GM19099 (cell line): ENCODE measurements around the gene CACNA1I.

Experiments
- POLR2A ChIP-seq: IDR thresholded peaks from 3 replicates; pipeline ENCODE4 v1.6.1; 2011; ENCODE audit warnings: low read depth; ENCODE audit not compliant: insufficient read length; ENCODE audit errors: extremely low read depth

Gene CACNA1I

DNA sequence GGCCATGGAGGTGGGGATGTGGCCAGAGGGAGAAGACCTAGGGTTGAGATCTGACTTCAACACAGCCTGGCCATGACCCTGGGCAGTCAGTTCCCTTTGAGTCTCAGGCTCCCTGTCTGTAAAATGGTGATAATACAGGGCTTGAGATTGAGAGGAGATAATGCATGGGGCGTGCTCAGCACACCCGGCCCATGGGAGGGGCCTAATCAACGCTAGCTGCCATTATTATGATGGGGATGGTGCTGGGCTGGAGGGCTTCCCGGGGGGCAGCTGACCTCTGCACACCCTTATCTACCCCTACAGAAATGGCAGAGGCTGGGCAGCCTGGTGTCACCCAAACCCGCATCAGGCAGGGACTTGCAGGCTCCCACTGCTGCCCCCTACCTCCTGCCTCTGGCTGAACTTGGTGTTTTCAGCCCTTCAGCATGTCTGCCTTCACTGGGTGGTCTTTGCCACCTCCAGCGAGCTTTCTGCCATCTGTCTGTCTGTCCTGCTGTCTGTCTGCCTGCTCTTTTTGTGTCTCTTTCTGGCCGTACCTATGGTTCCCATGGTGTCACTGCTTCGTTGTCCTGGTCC lies 84.5 kb downstream of the CACNA1I start:
- TF ChIP-seq POLR2A: no peak

DNA sequence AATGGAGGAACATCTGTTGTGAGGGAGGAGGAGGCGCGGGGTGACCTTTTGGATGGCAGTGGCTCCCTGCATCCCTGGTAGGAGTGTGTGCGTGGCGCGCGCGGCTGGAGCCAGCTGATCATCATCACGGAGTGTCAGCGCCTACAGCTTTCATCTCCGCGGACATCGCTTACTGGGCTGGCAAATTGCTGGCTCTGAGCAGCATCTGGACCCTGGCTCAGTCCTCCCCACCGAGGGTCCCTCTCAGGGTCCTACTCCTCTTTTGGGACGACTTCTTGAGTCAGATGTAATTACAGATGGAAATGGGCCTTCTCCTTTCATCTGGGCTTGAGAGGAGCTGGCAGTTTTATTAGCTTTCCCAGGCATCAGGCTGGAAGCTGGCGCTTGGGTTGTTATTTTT lies 85.3 kb downstream of the CACNA1I start:
- no peak for TF ChIP-seq POLR2A

DNA sequence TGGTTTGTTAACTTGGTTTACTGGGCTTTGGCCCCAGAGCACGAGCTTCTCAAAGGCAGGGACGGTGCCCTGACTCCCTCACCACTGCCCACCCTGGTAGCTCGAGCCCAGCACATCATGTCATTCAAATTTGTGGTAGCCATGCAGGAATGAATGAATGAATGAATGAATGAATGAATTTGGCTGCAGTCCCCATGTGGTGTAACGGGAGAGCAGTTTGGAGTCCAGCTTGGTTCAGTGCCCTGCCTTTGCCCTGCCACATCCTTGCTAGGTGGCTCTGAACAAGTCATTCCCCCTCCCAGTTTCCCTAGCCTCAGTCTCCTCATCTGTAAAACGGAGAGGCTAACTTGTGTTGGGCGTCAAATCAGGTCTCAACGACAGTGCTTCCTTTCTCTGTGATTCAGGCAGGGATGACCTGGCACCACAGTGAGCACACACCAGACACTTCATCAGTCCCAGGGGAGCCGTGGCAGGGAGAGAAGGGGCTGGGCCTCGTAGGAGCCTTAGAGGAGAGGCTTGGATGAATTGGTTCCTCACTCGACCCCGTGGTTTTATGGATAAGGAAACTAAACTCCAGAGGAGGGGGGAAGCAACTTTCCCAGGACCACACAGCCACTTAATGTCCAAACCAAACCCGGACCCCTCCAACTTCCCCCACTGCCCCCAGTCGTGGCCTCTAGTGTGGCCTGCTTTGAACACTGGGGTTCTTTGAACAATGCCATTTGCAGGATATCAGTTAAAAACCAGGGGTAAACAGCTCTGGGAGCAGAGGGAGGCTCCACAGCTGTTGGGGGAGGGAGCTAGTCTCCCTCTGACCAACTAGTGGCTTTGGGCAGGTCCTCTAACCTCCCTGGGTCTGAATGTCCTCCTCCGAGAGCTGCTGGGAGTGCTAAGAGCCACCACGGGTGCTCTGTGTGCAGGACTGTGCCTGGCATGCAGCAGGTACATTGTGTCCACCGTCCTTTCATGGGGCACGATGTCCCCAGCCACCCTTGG lies 86.2 kb downstream of the CACNA1I start:
- TF ChIP-seq POLR2A: no peak

DNA sequence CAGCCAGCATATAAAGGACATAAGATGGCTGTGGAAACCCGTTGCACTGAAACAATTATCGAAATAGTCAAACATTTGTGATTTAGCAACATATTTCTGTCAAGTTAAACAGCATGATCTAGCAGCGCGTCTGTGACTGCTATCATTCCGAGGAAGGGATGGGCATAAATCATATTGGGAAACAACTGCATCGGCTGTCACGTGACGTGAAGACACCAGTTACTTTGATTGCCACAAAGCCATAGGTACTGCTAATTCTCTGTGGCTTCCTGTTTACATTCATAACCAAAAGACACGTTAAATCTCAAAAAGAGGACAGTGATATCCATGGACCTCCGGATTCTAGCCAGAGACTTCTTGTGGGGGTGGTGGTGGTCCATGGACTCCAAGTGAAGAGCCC lies 87.8 kb downstream of the CACNA1I start:
- no peak for TF ChIP-seq POLR2A

DNA sequence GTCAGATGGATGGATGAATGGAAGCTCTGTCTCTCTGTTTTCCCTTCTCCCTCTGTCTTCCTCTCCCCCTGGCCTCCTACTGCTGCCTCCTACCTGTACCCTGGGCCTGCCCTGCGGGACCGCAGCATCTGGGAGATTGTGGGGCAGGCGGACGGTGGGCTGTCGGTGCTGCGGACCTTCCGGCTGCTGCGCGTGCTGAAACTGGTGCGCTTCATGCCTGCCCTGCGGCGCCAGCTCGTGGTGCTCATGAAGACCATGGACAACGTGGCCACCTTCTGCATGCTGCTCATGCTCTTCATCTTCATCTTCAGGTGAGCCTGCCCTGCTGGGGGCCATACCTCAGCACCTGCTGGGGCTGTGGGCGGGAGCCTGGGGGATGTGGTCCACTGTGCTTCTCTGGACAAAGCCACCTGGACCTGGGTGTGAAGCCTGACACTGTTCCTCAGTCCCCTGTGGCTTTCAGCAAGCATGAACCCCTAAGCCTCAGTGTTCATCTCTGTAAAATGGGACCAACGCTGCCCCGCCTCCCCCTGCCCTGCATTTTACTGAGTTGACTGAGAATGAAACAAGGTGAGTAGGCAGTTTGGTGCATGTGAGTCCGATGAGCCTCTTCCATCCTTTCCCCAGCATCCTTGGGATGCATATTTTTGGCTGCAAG lies 88.4 kb downstream of the CACNA1I start:
- TF ChIP-seq POLR2A: no peak

DNA sequence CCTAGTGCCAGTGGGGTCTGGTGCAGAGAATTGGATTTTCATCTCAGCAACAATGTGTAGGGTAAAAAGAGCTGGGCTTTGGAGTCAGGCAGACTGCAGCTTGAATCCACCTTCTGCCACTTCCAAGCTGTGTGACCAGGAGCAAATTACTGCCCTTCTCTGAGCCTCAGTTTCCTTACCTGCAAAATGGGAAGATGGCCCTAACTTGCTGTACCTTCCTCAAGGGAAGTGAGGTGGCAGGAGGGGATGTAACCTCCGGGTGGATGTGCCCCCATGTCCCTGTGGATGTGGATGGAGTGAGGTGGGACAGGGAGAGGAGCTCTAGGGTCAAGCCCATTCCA lies 90.9 kb downstream of the CACNA1I start:
- TF ChIP-seq POLR2A: no peak

DNA sequence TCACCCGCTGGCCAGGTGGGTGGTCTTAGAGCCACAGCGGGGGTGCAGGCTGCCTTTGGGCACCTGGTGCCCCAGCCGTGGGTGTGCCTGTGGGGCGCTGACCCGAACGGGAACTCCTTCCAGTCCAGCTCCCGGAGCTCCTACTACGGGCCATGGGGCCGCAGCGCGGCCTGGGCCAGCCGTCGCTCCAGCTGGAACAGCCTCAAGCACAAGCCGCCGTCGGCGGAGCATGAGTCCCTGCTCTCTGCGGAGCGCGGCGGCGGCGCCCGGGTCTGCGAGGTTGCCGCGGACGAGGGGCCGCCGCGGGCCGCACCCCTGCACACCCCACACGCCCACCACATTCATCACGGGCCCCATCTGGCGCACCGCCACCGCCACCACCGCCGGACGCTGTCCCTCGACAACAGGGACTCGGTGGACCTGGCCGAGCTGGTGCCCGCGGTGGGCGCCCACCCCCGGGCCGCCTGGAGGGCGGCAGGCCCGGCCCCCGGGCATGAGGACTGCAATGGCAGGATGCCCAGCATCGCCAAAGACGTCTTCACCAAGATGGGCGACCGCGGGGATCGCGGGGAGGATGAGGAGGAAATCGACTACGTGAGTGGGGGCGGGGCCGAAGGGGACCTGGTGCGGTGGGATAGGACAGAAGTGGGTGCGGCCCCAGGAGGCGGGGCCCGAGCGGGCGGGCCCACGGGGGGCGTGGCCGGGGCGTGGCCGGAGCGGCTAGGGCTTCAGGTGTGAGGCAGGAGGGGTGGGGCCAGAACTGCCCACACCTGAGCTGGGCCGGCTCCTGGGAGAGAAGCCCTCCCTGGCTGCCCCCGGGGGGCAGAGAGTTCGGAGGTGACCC lies 91.5 kb downstream of the CACNA1I start:
- TF ChIP-seq POLR2A: no peak

DNA sequence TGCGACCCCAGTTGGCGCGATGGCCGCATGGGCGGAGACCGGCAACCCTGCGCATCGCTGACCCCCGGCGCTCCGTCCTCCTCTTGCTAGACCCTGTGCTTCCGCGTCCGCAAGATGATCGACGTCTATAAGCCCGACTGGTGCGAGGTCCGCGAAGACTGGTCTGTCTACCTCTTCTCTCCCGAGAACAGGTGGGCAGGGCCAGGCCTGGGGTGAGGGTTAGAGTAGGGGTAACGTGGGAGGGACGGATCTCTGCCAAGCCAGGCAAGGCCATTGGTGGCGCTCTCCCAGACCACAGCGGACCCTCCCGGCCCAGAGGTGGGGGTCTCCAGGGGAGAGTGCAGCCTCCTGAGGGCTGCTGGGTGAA lies 92.1 kb downstream of the CACNA1I start:
- no peak for TF ChIP-seq POLR2A

DNA sequence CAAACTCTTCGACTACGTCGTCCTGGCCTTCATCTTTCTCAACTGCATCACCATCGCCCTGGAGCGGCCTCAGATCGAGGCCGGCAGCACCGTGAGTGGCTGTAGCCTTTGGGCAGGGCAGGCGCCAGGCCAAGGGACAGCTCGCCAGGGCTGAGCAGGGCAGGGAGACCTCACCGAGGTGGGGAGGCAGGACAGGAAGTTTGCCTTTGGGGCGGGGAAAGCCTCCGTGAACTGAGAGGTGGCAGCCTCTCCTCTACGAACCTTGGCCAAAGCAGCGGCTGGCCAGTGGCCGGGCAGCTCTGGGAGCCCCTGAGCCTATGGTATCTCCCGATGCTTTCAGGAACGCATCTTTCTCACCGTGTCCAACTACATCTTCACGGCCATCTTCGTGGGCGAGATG lies 93.2 kb downstream of the CACNA1I start:
- TF ChIP-seq POLR2A: no peak

DNA sequence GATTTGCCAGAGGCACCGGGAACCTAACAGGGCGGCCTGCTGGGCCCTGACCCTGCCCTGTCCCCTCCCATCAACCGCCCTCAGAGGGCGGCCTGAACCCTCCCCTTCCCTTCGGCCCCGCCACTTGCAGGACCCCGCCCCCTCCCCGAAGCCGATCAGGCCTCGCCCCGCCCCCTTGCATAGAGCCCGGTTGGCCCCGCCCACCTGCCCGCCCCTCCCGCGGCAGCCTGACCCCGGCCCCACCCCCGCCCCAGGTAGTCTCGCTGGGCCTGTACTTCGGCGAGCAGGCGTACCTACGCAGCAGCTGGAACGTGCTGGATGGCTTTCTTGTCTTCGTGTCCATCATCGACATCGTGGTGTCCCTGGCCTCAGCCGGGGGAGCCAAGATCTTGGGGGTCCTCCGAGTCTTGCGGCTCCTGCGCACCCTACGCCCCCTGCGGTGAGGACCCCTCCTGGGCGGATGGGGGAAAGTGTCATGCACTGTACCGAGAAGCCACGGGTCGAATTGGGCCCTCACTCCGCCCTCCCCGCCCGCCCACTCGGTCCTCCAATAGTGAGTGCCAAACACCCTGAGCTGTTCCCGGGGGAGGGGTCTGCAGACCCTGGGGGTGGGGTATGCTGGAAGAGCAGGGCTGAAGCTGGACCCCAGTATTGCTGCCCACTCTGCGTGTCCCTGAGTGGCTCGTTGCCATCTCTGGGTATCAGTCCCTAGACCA lies 94.1 kb downstream of the CACNA1I start:
- TF ChIP-seq POLR2A: no peak

DNA sequence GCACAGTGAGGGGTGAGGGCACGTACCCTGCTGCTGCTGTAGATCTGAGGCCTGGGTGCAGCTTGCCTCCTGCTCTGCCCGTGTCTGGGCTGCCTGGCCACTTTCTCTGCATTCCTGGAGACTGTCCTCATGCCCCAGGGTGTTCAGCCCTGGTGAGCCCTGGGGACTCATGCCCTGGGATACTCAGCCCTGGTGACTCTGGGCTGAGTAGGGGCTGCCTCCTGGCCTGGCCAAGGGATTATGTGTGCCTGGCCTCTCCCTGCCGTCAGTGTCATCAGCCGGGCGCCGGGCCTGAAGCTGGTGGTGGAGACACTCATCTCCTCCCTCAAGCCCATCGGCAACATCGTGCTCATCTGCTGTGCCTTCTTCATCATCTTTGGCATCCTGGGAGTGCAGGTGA lies 94.7 kb downstream of the CACNA1I start:
- no peak for TF ChIP-seq POLR2A

DNA sequence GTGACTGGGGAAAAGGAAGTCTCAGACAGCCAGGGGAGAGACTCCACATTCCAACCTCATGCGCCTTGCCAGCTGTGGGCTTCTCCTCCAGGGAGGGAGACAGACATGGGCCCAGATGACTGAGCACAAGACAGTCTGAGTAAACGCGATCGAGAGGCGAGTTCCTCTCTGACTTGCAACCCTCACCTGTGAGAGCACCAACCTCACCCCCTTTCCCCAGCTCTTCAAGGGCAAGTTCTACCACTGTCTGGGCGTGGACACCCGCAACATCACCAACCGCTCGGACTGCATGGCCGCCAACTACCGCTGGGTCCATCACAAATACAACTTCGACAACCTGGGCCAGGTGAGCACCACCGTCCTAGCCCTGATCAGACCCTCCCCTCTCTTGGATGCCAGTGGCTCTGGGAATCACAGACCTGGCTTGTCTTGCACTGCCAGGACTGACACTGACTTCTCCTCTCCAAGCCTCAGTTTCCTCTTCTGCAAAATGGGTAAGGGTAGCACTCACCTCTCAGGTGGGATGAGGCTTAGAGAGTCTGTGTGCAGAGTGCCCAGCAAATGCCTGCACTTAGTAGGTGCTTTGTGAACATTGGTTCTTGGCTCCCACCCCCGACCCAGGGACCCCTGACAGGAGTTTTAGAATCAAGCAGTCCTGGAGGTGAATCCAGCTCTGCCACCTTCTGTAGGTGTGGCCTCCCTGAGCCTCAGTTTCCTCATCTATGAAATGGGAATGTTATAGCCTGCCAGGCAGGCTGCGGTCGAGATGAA lies 95.3 kb downstream of the CACNA1I start:
- TF ChIP-seq POLR2A: no peak

DNA sequence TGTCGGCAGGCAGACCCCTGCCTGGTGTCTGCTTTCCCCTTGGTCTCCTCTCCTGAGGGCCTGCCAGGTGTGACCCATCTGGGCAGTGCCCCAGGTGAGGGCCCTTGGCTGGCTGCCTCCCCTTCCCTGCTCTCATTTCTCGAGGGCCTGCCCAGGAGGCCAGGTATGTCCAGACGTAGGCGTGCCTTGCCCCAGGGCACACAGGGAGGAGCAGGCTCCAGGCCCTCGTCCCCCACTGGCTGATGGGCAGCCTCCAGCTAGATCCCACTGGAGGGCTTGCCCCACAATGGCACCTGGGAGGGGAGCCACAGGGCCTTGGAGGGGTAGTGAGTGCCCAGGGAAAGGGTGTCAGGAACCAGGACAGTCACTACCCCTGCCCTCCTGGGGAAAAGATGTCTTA lies 95.9 kb downstream of the CACNA1I start:
- no peak for TF ChIP-seq POLR2A

DNA sequence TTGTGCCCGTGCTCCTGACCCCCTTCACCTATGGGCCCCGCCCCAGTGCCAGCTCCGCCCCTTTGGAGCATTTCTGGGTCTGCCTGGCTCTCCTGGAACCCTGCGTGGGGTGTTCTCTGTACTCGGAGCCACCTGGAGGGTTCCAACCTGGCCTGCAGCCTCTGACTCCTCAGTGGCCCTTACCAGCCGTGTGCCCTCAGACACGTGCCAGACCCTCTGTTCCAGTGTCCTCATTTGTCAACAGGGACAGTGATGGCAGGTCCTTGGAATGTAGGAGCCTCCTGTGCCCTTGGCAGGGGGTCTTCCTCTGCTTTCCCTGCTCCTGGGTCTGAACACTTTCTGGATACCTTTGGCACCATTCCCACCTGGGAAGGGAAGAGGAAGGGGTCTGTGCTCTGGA lies 96.4 kb downstream of the CACNA1I start:
- TF ChIP-seq POLR2A: no peak
